NAMALWA (cell line): Measurements from ENCODE around the gene RBM17.
"Not testable (repeated sequence)": the region's sequence is repeated elsewhere in the genome, so short reads cannot be mapped to it uniquely, and the experiment has no call there.

ENCODE experiments used
- DNase-seq: peaks from one replicate; pipeline ENCODE4 v3.0.0-alpha.2; 2015; ENCODE audit warnings: low spot score

RBM17 gene

DNA sequence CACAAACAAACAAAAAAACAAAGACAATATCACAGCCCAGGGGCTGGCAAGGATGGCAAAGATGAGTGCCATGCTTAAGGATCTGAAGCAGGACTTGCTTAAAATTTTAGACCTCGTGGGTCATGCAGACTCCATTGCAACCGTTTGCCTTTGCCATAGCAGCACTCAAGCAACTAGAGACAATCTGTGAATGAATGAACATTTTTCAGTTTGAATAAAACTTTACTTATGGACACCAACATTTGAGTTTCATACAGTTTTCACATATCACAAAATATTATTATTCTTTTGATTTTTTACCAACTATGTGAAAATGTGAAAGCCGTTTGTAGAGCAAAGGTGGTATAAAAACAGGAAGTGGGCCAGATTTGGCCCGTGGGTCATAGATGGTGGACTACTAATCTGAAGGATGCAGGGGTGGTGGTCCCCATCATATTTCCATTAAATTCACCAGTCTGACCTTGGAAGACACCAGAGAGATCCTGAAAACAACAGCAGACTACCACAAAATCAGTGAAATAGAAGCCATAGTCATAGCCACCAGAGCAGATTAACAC lies 8.3 kb upstream of the RBM17 start:
- DNase-seq: no peak

DNA sequence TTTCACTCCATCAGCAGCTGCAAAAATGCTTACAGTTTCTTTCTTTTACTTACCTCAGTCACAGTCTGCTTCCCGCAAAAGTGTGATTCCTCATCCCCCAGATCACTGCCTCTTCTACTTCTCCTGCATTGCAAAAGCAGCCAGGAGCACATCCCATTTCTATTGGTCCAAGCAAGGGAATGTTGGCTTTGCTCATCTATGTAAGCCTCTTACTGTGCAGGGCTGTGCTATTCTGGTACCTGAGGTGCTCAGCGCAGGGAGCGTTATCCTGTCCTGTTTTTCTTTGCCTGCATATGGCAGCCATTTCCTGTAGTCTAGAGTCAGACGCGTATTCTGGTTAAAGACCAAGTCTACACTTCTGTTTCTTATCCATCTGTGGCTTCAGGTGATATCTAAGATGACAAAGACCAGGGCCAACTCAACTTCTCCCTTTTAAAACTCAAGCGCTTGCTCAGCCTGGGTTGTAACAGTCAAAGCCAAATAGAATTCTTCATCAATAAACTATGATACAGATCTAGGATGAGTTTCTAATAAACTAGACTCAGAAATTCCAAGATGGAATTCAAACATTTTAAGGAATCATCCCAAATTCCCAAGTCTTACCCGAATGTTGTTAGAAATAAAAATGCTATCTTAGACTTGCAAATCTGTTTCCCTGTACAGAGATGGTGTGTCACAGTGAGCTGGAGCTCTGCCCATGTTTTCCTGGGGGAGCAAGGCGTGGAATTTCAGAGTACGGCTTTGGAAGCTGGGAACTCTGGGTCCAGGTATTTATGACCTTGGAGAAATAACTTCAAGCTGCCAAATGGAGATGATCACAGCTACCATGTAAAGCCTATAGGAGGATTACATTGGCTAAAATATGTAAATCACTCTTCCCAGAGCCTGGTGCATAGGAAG lies 6.1 kb upstream of the RBM17 start:
- no peak for DNase-seq

DNA sequence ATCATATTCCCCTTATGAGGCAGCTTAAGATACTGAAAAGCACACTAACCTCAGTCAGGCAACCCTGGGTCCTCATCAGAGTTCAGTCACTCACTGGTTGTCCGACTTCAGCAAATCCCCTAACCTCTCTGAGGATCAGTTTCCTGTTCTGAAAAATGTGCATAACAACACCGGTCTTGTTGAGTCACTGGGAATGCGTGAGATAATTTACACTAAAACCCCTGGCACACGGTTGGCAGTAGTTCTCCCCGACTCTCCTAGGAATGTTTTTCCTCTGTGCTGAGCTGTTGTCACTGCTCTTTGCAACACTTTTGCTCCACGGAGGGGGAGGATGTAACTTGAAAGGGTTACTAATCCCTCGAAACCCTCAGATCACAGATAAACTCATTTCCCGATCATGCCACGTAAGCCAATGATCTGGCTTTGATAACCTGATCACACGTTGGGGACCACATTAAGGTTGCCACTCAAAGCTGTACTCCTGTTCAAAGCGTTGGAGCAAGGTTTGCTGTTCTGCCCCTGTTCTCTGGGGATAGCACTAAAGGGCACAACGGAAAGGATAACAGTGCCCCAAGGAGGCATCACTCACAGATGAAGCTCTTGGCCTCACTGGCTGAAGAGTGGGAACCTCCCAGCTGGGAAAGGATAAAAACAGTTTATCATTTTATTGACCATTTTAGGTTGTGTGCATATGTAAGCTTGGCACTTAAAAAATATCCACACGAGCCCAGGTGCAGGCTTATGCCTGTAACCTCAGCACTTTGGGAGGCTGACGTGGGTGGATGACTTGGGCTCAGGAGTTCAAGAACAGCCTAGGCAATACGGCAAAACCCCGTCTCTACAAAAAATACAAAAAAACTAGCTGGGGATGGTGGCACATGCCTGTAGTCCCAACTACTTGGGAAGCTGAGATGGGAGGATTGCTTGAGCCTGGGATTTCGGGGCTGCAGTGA lies 5.0 kb upstream of the RBM17 start:
- no peak for DNase-seq

DNA sequence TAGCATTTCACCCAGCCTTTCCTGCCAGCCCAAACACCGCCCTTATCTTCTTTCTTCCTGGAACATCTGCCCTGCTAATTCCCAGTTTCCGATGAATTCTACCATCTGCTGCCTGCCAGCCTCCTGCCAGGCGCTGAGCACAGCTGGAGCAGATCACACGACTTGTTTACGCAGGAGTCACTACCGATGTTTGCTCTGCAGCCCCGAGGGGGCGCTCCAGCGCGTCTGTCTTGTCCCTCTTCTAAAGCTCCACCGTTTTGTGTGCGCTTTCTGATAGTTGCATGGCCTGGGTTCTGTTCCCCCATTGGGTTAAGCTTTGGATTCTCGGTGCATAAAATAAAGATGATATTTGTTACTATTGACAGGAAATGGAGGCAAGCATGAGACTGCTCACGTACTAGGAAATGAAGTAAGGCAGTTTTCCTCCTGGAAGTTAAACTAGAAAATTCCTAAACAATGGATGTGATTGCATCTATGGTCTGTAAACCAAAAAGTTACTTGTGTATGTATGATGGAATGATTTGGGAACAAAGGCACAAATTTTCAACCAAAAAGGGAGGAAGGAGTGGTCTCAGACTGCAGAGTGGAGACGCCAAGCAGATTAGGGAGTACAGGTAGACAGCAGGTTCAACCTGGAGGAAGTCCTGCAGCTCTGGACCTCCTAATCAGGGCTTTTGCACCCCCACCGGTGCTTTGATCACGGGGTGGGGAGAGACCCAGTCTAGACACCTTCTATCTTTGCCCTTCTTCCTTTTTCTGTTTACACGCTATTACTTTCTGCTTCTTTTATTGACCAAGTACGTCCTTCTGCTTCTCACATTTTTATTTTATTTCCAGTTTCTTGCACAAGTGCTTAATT lies 2.2 kb upstream of the RBM17 start:
- DNase-seq: peak; percentile 98

DNA sequence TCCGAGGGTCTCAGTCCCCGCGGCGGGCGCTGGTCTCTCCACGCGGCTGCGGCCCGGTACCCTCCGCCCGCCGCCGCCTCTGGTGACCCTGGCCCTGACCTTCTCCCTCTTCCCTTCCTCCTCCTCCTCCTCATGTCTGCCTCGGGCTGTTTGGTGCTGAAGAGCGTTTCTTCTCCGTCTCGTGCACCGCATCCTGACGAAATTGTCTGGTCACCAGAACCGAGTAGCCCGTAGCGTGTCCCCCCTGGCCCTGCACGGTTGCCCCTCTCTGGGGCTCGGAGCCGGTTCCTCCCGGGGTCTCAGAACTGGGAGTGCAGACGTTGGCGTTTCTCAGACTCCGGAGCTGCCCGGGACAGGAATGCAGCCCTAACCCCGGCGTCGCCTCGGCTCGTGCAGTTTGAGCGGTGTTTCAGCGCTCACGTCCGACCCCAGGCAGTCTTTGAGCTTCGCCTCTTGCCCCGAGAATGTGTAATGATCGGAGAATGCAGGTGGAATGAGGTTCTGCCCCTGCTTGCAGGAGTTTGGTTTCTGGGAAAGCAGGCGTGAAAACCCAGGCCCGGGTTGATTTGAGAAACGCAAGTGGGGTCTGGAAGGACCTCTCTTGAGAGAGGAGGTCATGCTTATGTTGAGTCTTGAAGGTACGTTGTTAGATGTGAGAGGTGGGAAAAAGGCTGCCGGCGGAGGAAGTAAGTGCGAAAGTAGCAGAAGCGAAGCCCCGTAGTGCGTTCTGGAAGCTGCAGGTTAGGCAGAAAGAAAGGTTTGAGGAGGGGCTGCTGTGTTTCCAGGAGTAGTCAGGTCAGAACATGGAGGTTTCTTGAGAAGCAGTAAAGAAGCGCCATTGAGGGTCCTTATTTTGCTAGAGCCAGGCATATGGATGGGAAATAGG lies 743 bp downstream of the RBM17 start:
- peak; percentile 59 for DNase-seq

DNA sequence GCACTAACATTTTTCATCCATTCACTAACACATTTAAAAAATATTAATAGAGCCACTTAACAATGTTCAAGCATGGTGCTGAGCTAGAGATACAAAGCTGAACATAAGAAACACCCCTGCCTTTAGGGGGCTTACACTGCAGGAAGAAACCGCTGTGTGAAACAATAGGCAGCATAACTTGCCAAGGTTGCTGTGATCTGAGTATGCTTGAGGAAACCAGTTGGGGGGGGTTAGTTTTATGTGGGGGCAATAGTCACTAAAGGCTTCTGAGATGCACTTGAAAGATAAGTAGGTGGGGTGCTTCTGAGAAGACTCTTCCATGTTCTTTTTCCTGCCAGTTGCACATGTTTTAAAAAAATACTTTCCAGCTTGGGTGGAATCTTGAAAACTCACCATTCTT lies 2.8 kb downstream of the RBM17 start:
- DNase-seq: no peak

DNA sequence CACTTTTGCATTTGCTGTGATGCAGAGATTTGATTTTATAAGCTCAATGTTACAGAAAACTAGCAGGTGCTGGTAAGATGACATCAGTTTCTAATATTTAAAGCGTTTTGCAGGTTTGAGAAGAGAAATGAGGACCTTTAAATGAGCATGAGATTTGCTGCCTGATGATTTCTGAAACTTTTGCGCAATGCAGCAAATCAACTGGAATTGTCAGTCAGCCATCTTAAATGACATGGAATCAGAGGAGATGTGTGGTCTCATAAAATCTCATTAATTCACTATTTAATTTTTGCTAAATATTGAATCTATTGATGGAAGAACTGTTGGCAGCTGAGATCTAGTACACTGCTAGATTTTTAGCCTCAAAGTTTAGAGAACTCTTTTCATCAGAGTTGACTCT lies 3.9 kb downstream of the RBM17 start:
- no peak for DNase-seq

DNA sequence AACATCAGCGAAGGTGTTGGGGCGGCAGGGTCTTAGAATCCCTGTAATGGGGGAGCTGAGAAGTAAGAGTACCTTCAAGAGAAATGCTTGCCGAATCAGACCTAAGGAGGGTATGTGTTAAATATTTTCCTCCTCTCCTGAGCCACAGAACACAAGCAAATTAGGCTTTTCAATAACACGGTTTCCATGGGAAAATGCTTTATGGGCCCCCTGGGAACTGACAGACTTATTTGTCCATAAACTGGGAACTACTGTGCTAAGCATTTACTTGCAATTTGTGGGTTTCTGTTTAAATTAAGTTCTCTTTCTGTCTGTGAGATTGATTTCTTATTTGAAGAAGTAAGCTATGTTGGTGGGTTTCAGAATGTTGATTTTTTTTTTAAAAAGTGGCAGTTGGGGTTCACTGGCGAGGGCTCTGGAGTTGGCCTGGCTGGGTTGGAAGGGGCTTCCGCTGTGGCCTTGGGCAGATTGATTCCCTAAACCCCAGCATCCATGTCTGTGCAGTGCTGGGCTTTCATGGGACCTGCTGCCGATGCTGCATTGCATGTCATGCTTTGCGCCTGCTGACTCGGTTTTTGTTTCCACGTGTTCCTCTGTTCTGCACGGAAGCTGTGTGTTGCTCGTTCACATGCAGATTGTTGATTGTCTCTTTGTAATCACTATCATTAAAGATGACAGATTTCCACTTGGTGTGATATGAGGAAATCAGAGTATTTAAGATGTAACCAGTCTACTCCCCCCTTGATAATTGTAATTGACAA lies 7.2 kb downstream of the RBM17 start:
- DNase-seq: no peak

DNA sequence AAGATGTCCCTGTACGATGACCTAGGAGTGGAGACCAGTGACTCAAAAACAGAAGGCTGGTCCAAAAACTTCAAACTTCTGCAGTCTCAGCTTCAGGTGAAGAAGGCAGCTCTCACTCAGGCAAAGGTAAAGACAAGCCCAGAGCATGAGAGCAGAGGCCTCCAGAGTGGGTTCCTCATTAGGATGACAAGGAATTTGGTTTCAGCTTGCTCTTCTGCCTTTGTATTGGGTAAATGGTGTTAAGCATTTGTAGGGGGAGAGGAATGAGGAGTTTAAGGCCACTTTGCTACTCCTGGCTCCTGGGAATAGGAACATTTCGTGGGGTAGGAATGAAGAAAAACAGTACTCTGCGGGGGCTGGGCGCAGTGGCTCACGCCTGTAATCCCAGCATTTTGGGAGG lies 8.2 kb downstream of the RBM17 start:
- DNase-seq: no peak

DNA sequence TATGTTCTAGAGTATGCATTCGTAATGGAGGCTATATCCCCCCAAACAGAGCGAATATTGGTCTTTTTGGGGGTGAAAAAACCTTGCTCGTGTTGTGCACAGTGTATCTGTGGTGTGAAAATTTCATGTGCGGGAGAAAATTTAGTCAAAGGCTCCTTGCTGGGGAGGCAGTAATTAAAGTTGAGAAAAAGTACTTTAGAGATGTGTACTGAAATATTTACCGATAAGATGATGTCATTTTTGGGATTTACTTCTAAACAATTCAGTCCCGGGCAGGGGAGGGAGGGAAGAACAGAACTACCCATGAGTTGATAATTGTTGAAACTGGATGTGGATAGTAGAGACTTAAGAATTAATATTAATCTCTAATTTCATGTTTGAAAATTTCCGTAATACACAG lies 9.3 kb downstream of the RBM17 start:
- no peak for DNase-seq

DNA sequence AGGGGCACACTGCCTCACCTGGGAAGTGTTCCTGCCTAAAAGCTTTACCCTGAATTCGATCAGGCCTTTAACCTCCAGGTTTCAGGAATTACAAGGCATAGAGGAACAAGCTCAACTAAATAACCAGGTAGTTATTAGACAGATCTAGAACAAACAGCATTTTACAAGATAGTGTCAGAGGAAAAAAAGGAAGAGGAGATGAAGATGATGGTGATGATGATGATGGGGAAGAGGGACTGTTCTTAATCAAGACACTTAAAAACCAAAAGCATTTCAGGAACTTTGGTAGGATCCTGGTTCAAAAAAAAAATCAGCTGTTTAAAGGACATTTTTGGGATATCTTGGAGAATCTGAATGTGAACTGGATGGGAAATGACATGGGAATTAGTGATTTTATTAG lies 11.5 kb downstream of the RBM17 start:
- DNase-seq: no peak

DNA sequence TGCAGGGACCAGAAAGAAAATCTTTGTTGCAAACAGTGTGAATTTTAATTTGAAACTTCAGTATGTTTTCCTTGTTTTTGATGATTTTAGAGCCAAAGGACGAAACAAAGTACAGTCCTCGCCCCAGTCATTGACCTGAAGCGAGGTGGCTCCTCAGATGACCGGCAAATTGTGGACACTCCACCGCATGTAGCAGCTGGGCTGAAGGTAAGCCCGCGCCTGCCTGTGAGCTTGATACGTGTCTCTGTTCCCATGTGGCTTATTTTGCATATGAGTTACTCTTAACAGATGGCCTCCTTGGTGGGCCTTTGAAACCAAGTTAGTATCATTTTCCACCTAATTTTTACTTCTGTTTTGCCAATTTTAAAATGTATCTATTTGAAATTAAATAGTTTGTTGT lies 12.3 kb downstream of the RBM17 start:
- DNase-seq: peak; percentile 30

DNA sequence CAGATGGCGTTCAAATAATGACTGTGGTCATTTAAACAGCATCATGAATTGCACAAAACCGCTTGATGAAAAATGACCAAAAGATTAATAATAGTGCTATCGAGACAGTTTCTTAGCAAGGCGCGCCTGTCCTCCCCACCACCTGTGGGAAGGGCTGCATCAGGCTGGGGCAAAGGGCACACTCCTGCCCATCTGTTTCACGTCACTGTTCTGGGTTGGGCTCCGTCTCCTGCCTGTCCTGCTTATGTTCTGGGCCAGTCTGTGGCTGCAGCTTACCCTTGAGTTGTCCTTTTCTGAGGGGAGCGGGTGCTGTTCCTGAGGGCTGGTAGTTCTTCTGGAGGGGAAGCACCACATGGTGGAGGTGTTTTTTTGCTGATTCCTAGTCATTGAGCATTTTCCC lies 13.3 kb downstream of the RBM17 start:
- DNase-seq: no peak

DNA sequence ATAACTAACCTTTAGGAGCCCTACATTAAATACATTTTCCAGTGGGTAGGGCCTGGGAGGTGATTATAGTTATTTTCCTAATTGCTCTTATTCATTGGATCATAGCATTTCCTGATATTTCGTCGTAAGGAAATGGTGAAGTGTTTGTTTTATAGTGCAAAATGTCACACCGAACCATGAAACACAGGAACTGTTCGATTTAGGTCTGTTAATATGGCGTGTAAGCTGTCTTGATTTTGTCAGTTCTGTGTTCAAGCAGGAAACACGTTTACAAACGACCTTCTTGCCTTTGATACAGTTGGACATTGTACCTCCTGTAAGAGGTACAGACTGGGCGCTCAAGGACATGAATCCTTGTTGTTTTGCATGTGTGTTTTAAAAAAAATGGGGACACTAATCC lies 14.8 kb downstream of the RBM17 start:
- no peak for DNase-seq

DNA sequence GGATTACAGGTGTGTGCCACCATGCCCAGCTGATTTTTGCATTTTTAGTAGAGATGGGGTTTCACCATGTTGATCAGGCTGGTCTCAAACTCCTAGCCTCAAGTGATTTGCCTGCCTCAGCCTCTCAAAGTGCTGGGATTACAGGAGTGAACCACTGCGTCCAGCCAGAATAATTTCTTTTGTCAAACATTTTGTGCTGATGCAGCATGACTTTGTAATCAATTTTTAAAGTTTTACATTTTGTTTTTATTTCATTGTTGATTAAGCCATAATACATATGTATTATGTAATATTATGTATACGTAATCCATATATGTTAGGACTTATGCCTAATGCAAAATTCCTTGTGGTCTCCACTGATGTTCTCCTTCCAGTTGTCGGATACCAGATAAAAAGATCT lies 18.8 kb downstream of the RBM17 start:
- DNase-seq: not testable (repeated sequence)

DNA sequence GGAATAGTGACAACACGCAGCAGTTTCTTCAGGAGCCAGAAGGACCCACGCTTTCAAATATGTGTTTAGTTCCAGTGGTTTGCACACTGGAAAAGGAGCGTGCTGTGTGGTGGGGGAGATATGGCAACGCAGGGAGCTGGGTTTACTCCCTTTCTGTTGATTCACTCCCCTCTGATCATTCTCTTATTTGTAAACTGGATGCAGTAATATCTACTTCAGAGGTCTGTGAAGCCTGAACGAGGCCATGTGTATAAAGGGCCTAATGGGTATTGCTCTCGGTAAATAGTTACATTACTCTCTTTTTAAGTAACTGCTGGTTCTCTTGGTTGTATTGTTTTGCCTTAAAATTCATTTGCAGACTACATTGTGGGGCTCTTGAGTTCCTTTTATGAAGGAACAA lies 19.2 kb downstream of the RBM17 start:
- DNase-seq: no peak

DNA sequence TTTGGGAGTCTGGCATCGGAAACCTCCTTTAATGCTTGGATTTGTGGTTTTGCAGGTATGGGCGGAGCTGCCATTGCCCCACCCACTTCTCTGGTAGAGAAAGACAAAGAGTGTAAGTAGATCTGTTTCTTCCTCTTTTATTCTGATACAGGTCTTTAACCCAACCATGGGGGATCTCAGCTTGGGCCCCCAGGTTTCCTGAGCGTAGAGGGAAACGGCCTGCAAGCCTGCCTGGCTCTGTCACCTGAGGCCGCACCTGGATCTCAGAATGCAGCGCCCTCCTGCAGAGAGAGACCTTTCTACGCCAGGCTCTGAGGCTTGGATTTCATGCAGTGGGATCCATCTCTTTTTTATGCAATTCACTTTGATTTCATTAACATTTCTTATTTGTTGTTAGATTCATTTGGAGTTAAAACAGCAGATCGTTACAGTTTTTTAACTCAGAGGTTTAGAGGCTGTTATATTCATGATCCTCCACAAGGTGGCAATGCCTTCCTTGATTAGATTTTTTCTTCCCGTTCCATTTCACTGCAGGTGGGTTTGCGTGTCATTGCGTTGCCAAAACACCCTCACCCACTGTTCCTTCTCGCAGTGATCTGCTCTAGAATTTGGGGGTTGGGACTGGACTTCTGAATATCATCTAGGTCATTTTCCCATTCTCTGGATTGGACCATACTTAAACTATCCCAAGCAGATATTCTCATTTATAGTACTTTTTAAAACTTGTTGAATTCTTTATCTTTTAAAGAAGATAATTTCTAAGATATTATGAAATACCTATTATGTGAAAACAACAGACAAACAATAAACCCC lies 20.0 kb downstream of the RBM17 start:
- peak; percentile 78 for DNase-seq

DNA sequence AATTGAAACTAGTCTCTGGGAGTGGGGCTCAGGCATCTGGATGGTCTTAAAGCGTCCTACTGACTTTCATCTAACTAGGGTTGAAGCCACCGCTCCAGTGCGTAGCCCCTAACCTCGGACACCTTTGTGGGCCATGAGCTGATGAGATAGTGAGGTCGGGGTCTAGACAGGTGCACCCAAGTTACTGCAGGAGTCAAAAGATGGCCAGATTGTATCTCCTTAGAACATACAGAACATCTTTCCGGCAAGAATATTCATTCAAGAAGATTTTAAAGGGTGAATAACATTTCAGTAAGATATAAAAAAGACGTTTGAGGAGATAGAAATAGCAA lies 20.6 kb downstream of the RBM17 start:
- DNase-seq: no peak

DNA sequence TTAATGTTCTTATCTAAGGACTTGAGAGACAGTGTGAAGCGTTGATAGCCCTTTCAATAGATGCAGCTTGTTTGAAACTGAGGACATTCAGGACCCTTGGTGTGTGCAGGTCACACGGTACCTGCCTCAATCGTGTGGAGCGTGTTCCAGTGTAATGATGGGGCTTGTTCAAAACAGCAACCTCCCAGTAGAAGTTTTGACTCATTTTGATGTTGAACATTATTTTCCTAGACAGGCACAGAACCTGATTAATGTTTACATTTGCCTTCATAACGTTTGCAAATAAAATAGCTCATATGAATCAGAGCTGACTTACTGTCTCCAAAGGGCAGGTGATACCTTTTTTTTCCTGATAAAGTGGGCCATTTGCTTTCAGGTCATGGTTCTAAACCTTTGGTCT lies 21.3 kb downstream of the RBM17 start:
- DNase-seq: no peak
